ENCODE data around the gene RO60. TPM values are rescaled to one million over a fixed set of nuclear protein-coding genes. Genes with fewer than 3 reads are reported as not detected.
A peak's percentile ranks its signal among the peaks of the same experiment; 100 is the strongest.

Gene RO60
- total RNA-seq = 97.4 and 104 TPM in 2 replicates
- long read RNA-seq, full-length matches to known transcripts = 637 of 788 reads
- long read RNA-seq, partial matches to known transcripts = 35 of 788 reads
- long read RNA-seq, other reads (novel, unspliced or antisense) = 116 of 788 reads

DNA sequence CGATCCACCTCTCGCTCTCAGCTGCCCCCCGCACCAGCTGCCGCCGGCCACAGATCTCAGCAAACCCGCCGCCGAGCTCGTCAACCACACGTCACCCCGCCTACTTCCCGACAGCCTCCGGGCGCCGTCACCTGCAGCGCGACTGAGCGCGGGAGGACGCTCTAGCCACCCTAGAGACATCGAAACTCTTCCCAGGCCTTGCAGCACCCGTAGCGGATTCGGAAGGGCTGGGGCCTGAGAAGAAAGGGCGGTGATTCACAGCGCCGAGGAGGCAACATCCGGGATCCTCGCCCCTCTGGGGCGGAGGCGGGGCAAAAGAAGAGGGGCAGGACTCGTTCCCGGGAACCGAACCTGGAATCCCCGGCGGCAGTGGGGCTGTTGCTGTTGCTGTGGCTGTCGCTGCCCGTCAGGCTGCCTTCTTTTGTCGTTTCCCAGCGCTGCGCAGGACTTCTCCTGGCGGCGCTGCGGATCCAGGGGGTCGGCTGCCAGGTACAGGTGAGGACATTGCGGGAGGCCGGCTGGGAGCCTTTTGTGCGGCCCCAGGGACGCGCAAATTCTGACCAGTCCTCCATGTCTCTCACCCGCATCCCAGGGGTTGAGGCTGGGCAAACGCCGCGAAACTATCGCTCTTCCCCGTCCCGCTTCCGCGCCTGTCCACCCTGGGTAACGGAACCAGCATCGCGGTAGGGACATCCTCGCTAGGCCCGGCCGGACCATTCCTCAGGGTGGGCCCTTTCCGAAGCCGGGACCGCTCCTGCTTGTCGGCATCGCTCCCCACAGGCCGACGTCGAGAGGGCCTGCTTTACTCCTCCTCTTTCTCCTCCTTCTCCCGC, at the start of gene RO60, which contains the start of gene UCHL5:
TSS of gene RO60 (plus strand) at position 331 of the 833 bp plus-strand sequence. CDS start 9,443 bp downstream, outside the sequence.
TSS of gene UCHL5 (minus strand) at position 79 of the 833 bp plus-strand sequence. CDS start 100 bp downstream, outside the sequence.
- peak; percentile 98 for DNase-seq (ENCODE audit: extremely low spot score, unreplicated experiment)
- peaks cover 35% of the 10 kb centered on the region for H3K4me1 Mint-ChIP-seq (ENCODE audit: unreplicated experiment)
- H3K4me3 Mint-ChIP-seq (ENCODE audit: unreplicated experiment) = peak within 1 kb of the TSS; percentile 100
- no peaks in the 10 kb centered on the region for H3K27me3 Mint-ChIP-seq (ENCODE audit: unreplicated experiment)
- peak within 1 kb of the TSS; percentile 99 for H3K27ac Mint-ChIP-seq (ENCODE audit: unreplicated experiment)
- H3K36me3 Mint-ChIP-seq (ENCODE audit: unreplicated experiment) = peaks cover 11% of the 10 kb centered on the region
- H3K9me3 Mint-ChIP-seq (ENCODE audit: unreplicated experiment) = no peaks in the 10 kb centered on the region
- TF ChIP-seq CTCF (IDR thresholded peaks at IDR 0.05) = no peak

- H3K27ac Mint-ChIP-seq (ENCODE audit: unreplicated experiment) = no peak overlapping the region
- H3K27me3 Mint-ChIP-seq (ENCODE audit: unreplicated experiment) = no peaks in the 10 kb centered on the region
- DNase-seq (ENCODE audit: extremely low spot score, unreplicated experiment) = no peak
- no peak overlapping the region for H3K4me3 Mint-ChIP-seq (ENCODE audit: unreplicated experiment)
- H3K36me3 Mint-ChIP-seq (ENCODE audit: unreplicated experiment) = peaks cover 9% of the 10 kb centered on the region
- H3K4me1 Mint-ChIP-seq (ENCODE audit: unreplicated experiment) = peaks cover 26% of the 10 kb centered on the region
- no peaks in the 10 kb centered on the region for H3K9me3 Mint-ChIP-seq (ENCODE audit: unreplicated experiment)
- no peak for TF ChIP-seq CTCF (IDR thresholded peaks at IDR 0.05)
Measured at GRCh38 chr1:193011406-193011805, 48.0 kb upstream of the RO60 start.

DNA sequence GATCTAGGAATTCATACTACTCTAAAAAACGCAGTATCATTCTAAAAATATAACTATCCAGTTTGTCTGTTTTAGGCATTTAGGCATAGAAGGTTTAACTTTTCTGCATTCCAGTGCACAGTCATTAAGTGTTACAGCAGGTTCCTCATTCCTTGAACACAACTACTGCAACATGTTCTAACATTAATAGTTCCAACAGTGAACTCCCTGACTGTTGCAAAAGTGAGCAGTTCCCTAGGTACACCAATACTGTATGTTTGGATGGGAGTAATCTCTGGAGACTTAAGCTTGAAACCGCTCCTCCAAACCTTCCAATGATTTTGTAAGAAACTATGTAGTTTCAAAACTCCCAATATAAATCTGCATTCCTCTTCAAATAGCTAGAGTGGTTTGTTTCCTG, 46.4 kb upstream of the RO60 start:
- Mint-ChIP-seq H3K36me3 (ENCODE audit: unreplicated experiment) (peaks cover 8% of the 10 kb centered on the region), H3K4me3 (ENCODE audit: unreplicated experiment) (no peak overlapping the region), H3K9me3 (ENCODE audit: unreplicated experiment) (no peaks in the 10 kb centered on the region), H3K27me3 (ENCODE audit: unreplicated experiment) (no peaks in the 10 kb centered on the region), H3K4me1 (ENCODE audit: unreplicated experiment) (peaks cover 26% of the 10 kb centered on the region), H3K27ac (ENCODE audit: unreplicated experiment) (peak overlapping the region; percentile 62)
- no peak for TF ChIP-seq CTCF (IDR thresholded peaks at IDR 0.05)
- no peak for DNase-seq (ENCODE audit: extremely low spot score, unreplicated experiment)

- Mint-ChIP-seq H3K27me3 (ENCODE audit: unreplicated experiment) (no peaks in the 10 kb centered on the region), H3K4me3 (ENCODE audit: unreplicated experiment) (no peak overlapping the region), H3K9me3 (ENCODE audit: unreplicated experiment) (no peaks in the 10 kb centered on the region), H3K4me1 (ENCODE audit: unreplicated experiment) (peaks cover 26% of the 10 kb centered on the region), H3K27ac (ENCODE audit: unreplicated experiment) (peak overlapping the region; percentile 7), H3K36me3 (ENCODE audit: unreplicated experiment) (peaks cover 8% of the 10 kb centered on the region)
- TF ChIP-seq CTCF (IDR thresholded peaks at IDR 0.05) = no peak
- no peak for DNase-seq (ENCODE audit: extremely low spot score, unreplicated experiment)
Measured at GRCh38 chr1:193013707-193014106, 45.7 kb upstream of the RO60 start.

GRCh38 chr1:193014400-193014799, 45.0 kb upstream of the RO60 start:
- H3K27me3 Mint-ChIP-seq (ENCODE audit: unreplicated experiment) = no peaks in the 10 kb centered on the region
- H3K9me3 Mint-ChIP-seq (ENCODE audit: unreplicated experiment) = no peaks in the 10 kb centered on the region
- H3K27ac Mint-ChIP-seq (ENCODE audit: unreplicated experiment) = no peak overlapping the region
- peaks cover 8% of the 10 kb centered on the region for H3K36me3 Mint-ChIP-seq (ENCODE audit: unreplicated experiment)
- no peak overlapping the region for H3K4me3 Mint-ChIP-seq (ENCODE audit: unreplicated experiment)
- TF ChIP-seq CTCF (IDR thresholded peaks at IDR 0.05) = no peak
- no peak for DNase-seq (ENCODE audit: extremely low spot score, unreplicated experiment)
- peaks cover 26% of the 10 kb centered on the region for H3K4me1 Mint-ChIP-seq (ENCODE audit: unreplicated experiment)
